NCI-H524 (cell line): ENCODE measurements around the gene BCL11B.
"Not testable (repeated sequence)": the region's sequence is repeated elsewhere in the genome, so short reads cannot be mapped to it uniquely, and the experiment has no call there.

Source experiments
- DNase-seq, 2 experiments: peaks; one replicate each; lab custom pipeline; 2025; lab: John Stamatoyannopoulos, UW

Gene BCL11B

DNA sequence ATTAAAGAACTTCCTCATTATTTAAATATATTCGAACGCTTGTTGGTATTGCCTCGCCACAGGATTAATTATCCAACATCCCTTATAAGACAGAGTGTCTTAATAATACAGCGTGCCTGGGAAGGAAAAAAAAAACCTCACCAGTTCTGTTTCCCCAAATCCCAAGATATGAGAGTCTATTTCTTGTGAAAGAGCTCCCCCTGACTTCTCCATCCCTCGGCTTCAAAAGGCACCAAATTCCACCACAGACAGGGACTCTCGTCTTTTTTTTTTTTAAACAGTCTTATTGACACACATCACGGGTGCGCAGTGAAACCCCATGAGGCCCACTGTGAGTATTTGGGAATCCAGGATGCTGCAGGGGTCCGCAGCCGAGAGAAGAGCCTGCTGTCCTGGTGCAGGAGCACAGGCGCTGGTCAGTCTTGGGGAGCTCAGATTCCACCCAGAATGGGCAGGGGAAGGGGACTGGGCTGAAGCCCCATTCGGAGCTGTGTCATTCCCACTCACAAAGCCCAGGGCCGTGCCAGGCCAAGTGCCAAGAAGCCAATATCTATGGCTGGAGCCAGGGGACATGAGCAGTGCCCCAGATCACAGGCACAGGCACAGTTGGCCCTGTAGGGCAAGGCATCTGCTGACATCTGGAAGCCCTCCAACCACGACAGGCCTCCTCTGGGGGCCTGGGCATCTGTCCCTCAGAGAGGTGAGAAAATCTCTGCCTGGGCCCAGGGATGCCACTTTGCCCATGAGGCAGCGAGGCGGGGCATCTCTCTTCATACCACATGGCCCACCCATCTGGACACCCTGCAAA, 71.9 kb downstream of the BCL11B start:
- DNase-seq, result peak; percentile 95 to 97

DNA sequence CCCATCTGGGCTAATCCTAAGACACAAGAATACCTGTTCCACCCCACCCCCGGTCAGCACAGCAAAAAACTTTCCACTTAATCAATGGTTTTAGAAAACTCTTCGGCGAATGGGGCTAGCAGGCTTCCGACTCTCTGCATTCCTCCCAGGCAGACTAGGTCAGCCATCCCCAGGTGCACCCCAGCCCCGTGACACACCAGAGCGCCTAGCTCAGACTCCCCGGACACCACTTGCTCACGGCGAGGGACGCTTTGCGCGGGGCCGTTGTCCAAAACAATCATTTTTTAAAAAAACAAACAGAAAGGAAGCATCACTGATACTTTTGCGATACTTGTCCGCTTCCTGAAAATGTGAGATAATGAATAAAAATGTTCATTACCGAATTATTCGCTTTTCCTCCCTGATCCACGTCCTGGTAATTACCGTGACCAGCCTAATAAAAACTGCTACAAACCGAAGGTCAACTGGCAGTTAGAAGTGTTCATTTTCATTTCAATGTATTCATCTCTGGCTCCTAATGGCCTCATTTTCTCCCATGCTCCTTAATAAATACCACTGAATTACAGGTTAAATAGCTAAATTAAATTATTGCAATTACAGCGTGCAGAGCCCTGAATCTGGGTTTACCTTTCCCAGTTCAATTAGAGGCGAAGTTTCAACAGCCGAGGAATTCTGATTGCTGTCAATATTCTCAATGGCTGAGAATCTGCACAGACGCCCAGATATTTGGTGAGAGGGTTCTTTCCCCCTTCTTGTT, 73.1 kb downstream of the BCL11B start:
- DNase-seq, result no peak

DNA sequence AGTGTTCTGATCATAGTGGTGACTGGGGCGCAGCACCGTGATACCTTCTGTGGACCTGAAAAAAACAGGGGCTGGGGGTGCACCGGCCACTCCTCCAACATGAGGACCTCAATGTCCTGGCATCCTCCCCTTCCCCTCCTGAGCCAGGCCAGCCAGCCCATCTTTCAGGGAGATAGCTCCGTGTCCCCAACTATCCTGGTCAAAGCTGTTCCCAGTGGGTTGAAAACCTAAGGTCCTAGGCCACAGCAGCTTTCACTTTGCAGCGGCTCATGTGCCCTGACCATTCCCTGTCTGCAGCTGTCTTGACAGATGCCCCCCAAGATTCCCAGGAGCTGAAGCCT, 75.7 kb downstream of the BCL11B start:
- no peak for DNase-seq

DNA sequence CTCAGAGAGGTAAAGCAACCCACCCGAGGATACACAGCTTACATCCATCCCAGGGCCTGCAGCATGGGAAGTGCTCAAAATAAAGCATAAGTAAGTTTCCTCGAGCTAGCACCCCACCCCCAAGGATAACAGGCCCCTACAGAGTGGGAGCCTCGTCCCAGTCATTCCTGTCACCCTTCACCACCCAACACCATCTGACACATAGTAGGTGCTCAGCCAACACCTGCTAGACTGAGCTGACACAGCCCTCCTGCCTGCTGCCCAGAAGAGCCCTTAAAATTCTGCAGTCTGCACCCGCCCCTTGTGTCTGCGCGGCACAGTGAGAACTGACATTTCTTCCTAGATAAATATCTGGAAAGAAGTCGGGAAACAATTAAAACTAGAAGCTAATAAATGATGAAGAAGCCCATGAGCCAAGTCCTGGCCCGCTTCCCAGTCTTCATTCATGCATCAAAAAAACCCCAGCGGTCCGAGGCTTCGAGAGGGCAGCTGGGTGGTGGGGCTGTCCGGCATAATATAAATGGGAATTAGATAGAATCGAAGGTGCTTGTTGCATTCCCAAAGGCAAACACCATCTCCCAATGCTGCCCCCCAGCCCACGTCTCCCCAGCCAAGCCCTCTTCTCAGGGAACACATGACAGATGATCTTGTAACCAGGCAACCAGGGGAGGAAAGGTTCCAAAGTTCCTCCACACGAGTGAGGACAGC, 76.2 kb downstream of the BCL11B start:
- no peak for DNase-seq

DNA sequence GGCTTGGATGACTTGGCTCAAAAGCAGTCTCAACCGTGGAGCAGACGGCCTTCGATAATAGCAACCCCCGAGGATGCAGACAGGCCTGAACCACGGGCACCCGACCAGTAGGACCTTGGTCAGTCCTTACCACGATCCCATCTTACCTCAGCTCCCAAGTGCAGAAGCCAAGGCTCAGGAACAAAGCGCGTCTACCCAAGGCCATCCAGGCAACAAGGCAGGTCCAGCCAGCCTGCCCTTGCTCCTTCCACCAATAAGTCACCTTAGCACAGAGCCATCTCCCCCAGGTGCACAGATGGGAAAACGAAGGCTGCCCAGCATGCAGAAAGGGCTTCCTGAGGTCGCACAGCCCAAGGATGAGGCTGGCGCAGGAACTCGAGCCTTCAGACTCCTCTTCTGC, 77.3 kb downstream of the BCL11B start:
- DNase-seq, result no peak

DNA sequence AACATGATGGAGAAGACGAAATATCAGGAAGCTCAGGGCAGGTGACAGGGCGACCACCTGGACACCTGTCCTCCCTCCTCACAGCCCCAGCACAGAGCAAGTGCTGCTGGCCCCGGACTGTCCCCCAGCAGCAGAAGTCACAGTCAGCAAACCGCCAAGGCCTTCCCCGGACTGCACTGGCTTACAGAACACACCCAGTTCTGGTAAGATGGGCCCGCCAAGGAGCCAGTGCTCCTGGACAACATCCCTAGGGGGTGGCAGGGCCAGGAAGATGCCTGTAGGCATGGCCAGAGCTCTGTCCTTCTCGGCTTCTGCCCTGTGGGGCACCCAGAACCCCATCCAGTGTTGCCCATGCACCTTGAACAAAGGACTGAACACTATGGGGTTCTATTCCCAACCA, 77.9 kb downstream of the BCL11B start:
- DNase-seq, result no peak

DNA sequence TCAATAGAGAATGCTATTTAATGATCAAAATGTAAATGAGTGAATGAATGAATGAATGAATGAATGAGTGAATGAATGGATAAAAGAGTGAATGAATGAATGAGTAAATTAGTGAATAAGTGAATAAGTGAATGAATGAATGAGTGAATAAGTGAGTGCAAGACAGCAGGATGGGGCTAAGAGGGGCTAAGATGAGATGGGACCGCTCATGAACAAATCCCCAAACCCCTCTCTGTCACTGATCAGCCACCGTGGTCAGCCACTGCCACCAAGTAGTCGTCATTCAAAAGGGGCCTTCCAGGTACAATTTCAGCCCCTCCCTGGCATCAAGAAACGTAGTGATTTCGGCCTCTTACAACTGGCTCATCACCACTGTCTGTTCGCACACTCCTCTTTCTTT, 79.2 kb downstream of the BCL11B start:
- DNase-seq, result no peak

DNA sequence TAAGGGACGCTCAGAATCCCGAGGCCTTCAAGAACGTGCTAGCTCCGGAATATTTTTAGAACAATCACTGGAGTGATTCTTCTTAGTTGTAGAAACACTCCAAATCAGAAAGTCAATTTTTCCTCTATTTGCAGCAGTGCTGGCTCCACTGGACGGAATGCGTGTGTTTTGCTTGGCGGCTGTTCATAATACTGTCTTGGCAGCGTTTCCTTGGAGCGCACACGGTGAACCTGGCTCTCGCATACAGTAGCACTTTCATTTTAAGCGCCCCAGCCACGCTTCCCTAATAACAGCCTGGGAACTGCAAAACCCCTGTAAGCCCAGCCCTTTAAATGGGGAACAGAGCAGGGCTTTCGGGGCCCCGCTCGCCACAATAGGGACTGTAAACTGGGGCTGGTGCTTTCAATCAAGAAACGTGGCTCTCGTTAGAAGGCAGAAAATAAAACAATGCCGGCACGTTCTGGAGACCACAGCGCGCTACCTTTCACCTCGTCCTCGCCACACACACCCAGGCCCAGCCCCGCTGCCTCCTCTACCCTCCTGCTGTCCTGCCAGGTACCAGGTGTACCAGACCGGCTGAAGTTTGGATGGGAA, 79.9 kb downstream of the BCL11B start:
- DNase-seq, result no peak

DNA sequence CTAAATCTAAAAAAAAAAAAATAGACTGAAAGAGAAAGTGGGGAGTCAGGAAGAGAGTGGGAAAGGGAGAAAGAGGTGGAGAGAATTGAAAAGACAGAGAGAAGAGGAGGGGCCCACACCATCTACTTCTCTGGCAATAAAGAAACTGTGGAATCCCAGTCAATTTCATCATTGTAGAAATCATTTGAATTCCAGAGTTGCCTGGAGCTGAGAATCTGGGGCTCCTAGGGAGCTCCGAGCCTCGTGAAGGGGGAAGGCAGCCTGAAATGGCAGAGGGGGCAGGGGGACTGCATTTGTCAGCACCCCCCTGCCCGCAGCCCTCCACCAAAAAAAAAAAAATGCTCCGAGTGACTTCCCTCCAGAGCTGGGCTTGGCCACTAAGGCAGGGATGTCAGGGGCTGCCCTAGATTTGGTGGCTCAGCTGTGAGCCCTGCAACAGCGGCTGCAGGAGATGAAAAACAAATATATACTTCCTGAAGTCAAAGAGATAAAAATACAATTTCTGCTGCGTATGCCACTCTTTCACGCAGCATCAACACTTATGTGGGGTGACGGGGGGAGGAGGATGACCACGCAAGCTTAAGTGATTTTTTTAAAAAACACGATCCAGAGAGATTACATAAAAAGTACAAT, 80.5 kb downstream of the BCL11B start:
- no peak for DNase-seq

DNA sequence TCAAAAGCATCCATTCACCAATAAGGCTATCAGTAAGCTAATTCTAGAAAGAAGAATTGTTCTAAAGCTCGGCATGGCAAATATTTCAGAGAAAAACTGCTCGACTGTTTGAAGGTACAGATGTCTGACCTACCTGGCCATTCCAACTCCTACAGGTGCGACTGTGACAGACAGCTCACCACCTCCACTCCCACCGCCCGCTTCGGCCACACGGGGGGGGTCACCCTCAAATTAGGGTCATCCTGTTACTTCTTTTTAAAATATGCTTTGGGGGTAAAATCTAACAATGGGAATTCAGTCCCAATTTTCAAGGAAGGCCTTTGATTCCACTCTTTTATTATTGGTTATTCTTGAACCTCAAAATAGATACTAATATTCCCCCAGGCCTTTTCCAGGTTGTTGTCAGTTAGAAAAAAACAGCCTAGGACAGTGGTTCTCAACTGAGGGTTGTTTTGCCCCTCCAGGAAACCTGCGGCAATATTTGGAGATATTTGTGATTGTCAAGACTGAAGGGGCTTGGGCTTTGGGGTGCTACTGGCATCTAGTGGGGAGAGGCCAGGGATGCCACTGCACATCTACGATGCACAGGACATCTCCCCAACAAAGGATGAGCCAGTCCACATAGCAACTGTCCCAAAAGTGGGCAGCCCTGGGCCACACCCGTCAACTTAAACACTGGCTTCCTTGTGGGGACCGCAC, 81.2 kb downstream of the BCL11B start:
- peak in 1 of 2 experiments; percentile 11 for DNase-seq

DNA sequence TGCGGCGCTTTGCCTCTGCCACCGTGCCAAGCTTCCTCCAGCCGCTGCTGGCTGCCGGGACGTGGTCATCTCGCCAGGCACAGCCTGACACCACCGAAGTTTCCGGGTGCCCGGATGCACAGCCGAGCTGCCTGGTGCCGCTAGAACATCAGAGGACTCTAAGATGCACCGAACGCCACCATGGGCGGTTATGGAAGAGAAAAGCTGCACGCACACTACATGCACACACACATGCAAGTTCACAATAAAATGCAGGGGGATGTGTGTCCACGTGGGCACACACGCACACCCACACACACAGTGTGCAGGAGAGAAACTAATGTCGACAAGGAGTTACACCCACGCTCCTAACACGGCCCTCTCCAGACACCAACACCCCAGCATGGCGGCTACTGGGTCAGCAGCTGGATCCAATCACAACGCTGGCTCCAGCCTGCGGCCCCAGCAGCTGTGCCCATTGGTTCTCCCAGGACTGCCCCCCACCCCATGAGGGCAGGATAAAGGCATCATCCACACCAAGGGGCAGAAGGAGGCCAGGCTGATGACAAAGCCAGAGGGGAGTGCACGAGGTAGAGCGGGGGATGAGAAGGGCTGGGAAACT, 82.7 kb downstream of the BCL11B start:
- no peak for DNase-seq

DNA sequence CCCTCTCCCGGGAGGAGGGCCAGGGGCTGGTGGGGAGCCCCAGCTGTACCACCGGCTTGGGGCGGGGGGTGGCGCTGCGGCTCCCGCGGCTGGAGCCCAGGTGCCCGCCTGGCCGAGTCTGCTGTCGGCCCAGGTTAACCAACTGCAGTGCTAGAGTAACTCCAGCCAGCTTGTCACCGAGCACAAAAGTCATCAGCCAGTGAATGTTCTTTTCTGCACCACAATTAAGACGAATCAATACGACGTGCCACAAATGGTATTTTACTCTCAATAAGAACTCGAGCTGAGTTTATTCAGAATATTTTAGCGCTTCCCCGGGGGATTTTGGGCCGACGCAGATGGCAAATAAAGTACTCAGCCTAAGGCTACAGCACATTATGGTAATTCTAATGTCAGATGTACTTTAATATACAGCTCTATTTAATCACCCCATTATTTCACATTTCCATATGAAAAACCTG, 83.2 kb downstream of the BCL11B start:
- DNase-seq, result peak in 1 of 2 experiments; percentile 16

DNA sequence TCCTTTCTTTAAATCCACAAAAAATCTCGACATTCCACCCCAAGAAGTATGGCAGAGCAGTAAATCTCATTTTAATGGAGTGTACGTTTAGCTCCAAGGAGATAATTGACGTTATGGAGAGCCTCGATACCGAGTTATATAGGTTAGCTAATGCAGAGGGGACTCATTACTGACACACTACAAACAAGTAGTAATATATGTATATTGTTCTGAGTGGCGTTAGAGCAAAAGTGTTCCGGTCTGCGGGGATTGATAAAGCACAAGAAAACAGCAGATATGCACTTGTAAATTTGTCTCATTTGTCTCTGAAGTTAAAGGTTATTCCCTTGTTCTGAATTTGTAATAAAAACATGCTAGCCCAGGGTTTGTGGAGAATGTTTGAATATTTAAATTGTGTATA, 84.1 kb downstream of the BCL11B start:
- DNase-seq, result no peak

DNA sequence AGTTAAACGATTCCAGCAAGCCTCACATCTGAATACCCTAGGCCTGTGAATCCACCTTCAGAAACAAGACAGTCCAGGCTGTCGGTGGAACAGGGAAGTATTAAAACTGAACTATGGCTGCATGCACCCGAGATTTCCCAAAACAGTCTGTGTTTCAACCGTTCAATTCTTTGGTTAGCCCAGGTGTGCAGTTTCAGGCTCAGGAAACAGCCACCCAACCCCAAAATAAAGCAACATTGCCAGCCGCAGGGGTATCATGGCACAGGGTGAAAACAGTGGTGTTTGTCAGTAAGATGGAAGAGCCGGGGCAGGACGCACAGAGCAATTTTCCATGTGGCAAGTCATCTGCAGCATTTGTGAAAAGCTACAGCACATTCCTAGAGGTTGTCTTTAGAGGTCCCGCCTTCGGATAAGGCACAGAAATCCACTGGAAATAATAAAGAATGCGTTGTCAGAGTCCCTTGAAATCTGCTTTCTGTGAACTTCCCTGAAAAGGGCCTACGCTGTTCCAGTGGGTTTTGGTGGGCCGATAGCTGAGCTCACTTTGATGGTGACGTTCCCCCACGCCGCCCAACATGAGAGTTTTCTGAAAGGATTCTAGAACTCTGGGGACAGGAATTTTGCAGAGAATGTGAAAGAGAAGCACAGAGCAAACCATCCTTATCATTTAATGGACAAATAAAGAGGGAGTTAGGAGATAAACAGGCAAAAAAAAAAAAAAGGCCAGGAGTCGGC, 84.9 kb downstream of the BCL11B start:
- no peak for DNase-seq

DNA sequence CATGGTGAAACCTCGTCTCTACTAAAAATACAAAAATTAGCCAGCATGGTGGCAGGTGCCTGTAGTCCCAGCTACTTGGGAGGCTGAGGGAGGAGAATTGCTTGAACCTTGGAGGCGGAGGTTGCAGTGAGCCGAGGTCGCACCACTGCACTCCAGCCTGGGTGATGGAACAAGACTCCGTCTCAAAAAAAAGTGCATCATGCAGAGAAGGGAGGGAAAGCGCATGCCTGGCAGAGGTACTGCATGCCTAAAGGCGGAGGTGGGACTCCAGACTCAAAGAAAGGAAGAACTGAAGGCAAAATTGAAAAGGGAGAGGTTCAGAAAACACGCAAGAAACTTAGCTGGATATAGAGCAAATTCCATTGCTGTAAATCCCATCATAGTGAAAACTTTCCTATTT, 85.7 kb downstream of the BCL11B start:
- not testable (repeated sequence) for DNase-seq

DNA sequence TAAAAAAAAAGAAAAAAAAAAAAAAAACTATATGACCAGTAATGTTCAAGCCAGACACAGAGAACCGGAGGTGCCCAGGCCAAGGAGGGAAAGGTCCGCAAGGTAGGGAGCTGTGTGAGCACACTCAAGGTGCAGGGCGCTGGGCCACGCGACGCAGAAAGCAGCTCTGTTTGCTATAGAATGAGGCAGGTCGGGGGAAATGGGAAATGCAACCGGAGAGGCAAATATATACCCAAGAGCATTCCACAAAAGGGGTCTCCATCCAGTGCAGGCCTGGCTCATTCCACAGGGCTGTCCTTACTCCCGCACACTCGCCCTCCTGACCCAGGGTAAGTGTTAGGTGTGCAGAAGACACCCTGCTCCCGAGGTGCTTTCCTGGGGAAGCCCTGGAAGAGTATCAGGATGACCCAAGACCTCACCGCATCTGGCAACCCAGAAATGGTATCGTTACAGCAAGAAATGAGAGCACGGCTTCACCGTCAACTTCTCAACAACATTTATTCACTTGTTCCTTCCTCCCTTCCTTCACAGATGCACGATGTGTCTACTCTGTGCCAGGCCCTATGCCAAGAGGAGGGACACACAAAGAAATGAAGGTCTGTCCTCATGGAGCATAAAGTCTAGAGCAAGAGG, 86.4 kb downstream of the BCL11B start:
- DNase-seq, result no peak

DNA sequence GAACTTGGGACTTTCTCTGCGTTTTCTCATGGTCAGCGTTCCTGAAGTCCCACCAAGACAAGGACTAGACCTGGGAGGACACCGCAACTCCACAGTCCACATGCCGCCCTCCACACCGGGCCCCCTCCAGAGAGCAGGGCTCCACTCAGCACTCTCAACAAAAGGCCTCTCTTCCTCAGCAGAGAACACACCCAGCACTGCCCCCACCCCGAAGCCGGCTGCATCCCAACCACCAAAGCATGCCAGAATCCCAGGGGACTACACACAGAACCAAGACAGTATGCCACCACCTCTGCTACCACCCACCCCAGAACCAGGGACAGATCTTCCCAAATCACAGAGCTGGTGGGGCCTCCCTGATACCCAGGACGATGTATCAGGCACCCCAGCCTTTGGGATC, 88.3 kb downstream of the BCL11B start:
- DNase-seq, result no peak

DNA sequence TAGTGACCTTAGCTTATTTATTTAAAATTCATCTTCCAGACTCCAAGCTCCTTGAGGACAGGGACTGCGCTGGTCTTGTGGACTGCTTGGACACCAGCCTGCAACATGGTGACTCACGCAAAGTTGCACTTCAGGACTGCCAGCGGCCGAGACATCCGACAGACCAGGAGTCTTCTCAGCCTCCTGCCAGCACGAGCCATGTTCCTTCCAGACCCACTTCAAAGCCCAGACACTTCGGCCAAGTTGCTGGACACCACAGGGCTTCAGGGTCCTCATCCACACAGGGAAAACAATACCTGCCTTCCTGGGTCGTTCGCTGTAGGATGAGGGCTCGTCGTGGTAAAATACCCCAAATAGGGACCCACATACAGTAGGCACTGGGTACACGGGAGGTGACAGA, 88.7 kb downstream of the BCL11B start:
- DNase-seq, result no peak

DNA sequence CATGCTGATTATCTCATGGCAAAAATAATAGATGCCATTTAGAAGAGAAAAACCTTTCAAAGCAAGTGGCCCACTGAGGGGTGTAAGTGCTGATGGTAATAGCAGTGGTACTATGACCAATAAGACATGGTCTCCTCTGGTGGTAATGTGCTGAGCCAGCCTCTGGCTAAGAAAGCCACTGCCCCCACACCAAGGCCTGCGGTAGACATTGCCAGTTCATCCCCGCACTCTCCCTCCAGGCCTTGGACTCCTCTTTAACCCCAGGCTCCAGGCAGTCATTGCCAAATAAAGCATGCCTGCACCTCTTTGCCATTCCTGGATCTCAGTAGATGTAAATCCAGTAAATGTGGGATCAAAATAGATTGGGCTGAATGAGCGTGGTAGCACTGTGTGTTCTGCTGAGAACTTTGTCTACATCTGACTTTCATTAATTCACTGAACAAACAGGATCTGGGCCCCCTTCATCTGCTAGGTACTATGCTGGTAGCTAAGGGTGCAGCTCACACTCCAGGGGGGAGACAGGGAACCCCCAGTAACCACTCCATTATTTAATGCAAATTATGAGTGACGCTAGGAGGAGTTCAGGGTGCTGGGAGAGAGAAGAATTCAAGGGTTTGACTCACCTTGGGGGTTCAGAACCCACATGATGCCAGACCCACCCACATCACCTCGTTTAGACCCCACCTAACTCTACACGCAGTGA, 89.3 kb downstream of the BCL11B start:
- no peak for DNase-seq
